ENCODE data around the gene UNC45A.
A peak's percentile ranks its signal among the peaks of the same experiment; 100 is the strongest.

The UNC45A gene

GRCh38 chr15:90946538-90946937 lies 11.5 kb downstream of the UNC45A start:
- no peak for DNase-seq (ENCODE audit: low read depth, low spot score)

DNA sequence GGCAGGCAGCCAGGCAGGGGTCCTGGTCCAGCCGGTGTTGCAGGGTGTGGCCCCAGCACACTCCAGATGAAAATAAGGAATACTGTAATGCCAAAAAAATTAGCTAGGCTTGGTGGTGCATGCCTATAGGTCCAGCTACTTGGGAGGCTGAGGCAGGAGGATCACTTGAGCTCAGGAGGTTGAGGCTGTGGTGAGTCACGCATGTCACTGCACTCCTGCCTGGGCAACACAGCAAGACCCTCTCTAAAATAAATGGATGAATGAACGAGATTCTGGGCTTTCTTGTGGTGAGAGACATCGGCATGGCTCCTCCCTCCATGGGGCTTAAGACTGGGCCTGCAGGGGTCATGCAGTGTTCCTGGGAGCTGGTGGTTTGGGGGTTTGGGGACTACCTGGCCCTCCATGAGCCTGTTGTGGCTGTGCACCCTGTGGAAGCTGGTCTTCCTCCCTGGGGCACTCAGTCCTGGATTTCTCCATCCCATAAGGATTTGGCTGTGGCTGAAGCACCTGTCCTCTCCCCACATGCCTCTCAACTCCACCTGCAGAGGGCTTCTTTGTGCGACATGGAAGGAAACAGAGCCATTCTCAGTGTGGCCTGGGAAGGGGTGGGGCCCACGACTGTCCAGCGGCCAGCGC lies 12.0 kb downstream of the UNC45A start:
- DNase-seq (ENCODE audit: low read depth, low spot score), result no peak

DNA sequence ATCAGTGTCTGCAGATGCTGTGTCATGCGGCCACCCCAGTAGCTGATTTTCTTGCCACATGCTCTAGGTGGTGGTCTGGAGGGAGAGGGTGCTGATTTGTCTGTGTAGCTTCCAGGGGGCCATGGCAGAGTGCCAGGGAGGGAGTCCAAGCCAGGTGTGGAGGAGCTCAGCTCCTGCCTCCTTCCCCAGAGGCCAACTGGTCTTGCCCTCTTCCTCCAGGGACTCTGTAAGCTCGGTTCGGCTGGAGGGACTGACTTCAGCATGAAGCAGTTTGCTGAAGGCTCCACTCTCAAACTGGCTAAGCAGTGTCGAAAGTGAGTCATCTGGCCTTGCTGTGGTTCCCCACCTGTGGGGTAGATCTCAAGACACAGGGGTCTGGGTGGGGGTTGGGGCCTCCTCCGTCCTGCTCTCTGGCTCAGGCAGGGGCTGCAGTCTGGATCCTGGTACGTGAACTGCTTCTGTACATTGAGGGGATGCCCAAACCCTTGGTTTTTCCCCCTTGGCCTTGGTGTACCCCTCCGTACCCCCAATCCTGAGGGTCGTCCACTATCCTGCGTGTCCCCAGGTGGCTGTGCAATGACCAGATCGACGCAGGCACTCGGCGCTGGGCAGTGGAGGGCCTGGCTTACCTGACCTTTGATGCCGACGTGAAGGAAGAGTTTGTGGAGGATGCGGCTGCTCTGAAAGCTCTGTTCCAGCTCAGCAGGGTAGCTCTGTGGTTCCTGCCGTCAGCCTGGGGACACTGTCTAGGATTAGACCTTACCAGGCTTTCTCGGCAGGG lies 12.7 kb downstream of the UNC45A start:
- DNase-seq (ENCODE audit: low read depth, low spot score), result no peak

- DNase-seq (ENCODE audit: low read depth, low spot score), result no peak
Observed at GRCh38 chr15:90948506-90948905, 13.4 kb downstream of the UNC45A start.

DNA sequence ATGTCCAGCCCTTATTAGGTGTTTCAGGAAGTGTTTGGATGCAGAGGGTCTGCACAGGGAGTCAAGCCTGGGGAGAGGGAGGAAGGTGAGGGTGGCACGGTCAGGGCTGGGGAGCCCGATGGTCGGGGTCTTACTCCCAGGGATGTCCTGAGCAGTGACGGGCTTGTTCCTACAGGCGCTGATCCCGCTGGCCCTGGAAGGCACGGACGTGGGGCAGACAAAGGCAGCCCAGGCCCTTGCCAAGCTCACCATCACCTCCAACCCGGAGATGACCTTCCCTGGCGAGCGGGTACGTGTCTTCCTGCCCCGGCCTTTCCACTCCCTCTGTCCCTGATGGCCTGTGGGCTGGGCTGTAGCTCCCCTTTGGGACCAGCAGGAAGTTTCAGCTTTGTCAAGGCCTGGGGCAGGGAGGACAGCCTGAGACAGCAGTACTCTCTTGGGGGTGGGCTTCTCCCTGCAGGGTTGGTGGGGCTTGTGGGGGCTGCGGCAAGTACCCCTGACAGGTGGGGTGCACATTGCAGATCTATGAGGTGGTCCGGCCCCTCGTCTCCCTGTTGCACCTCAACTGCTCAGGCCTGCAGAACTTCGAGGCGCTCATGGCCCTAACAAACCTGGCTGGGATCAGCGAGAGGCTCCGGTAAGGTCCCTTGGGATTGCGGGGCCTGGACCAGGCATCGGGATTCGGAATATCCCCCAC lies 15.0 kb downstream of the UNC45A start:
- no peak for DNase-seq (ENCODE audit: low read depth, low spot score)

DNA sequence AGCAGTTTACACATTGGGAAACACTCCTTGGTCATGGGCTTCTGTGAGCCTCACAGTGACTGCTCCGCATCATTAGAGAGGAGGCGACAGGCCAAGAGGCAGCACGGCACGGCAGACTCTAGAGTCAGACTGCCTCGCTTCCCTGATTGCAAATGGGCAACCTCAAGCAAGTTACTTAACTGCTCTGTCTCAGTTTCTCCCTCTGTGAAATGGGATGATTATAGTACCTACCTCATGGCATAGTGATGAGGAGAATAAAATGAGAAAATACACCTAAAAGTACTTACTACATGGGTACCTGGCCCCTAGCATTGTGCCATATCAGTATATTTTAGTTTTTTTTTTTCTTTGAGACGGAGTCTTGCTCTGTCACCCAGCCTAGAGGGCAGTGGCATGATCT lies 15.6 kb downstream of the UNC45A start:
- DNase-seq (ENCODE audit: low read depth, low spot score), result no peak

DNA sequence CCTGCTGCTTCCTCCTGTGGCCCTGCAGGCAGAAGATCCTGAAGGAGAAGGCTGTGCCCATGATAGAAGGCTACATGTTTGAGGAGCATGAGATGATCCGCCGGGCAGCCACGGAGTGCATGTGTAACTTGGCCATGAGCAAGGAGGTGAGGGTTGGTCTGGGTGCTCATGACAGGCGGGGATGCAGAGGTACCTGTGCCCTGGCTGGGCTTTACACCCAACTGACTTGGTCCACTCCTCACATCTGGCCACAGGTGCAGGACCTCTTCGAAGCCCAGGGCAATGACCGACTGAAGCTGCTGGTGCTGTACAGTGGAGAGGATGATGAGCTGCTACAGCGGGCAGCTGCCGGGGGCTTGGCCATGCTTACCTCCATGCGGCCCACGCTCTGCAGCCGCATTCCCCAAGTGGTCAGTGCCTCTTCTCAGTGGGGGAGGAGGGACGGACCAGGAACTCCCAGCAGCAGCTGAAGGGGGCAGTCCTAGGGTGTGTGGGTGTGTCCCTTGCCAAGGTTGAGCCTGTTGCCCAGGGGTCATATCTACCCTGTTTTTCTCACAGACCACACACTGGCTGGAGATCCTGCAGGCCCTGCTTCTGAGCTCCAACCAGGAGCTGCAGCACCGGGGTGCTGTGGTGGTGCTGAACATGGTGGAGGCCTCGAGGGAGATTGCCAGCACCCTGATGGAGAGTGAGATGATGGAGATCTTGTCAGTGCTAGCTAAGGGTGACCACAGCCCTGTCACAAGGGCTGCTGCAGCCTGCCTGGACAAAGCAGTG lies 18.0 kb downstream of the UNC45A start:
- DNase-seq (ENCODE audit: low read depth, low spot score), result no peak

DNA sequence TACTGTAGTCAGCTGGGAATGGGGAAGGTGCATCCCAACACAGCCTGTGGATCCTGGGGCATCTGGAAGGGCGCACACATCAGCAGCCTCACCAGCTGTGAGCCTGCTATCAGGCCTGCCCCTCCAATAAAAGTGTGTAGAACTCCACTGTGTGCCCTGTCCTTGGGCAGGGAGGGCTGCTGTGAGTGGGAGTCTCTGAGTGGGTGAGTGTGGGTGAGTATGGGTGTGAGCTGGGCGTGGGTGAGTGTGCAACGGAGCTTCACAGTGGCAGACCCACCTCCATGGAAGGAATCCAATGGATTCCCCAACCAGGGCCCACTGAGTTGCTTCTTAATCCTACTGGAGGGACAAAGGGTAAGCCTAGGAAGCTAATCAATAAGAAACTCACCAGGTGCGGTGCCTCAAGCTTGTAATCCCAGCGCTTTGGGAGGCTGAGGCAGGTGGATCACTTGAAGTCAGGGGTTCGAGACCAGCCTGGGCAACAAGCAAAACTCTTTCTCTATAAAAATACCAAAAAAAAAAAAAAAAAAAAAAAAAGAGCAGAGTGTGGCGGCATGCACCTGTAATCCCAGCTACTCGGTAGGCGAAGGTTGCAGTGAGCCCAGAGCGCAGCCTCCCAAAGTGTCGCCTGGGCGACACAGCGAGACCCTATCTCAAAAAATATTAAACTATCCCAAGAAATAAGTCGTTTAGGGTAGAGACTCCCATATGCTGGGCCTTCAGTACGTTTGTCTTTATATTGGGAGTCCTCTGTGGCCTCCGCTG lies 19.0 kb downstream of the UNC45A start:
- DNase-seq (ENCODE audit: low read depth, low spot score), result no peak

- DNase-seq (ENCODE audit: low read depth, low spot score), result peak; percentile 82
Observed at GRCh38 chr15:90954712-90955623, 19.9 kb downstream of the UNC45A start, which contains the start of gene RCCD1. Gene RCCD1 (plus strand): TSS chr15:90954884. CDS start chr15:90956735, 1,851 bp downstream.

DNA sequence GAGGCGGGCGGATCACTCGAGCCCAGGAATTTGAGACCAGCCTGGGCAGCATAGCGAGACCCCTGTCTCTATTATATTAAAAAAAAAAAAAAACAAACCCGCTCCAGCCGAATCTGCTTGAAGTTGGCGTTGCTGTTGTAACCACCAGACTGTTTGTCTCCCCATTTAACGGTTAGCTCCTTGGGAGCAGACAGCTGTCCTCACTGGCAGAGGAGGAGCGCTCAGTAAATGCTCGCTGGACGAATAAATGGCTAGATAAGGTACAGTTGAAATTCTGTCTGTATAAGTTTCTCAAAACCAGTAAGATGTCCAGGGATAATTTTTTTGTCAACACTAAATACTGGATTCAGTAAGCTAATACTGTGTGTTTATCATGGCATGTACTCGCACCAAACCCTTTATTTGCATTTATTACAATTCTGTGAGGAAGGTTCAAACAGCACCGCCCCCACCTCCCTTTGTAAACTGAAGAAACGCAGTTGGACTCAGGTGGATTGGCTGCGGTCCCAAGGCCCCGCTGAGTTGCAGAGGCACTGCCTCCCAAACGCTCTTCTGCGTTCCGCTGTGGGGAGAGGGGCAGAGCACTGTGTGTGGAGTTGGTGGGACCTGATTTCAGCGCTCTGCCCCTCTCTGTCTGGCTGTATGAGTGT lies 20.7 kb downstream of the UNC45A start:
- DNase-seq (ENCODE audit: low read depth, low spot score), result no peak

GRCh38 chr15:90956274-90957030 lies 21.4 kb downstream of the UNC45A start:
- peak; percentile 24 for DNase-seq (ENCODE audit: low read depth, low spot score)

DNA sequence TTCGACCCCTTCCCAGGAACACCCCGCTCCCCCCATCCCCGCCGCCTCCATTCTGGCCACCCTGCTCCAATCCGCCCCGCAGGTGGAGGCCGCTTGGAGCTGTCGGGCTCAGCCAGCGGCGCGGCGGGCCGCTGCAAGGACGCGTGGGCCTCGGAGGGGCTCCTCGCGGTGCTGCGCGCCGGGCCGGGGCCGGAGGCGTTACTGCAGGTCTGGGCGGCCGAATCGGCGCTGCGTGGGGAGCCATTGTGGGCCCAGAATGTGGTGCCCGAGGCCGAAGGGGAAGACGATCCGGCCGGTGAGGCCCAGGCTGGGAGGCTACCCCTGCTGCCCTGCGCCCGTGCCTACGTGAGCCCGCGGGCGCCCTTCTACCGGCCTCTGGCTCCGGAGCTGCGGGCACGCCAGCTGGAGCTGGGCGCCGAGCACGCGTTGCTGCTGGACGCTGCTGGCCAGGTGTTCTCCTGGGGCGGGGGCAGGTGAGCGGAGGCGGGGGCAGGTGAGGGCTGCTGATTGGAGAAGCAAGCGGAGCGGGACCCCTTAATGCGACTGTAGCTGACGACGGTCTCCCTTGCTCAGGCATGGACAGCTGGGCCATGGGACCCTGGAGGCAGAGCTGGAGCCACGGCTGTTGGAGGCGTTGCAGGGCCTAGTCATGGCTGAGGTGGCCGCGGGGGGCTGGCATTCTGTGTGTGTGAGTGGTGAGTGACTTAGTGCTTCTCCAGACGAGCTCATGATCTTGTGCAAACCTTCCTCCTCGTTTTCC lies 22.1 kb downstream of the UNC45A start:
- DNase-seq (ENCODE audit: low read depth, low spot score), result no peak

DNA sequence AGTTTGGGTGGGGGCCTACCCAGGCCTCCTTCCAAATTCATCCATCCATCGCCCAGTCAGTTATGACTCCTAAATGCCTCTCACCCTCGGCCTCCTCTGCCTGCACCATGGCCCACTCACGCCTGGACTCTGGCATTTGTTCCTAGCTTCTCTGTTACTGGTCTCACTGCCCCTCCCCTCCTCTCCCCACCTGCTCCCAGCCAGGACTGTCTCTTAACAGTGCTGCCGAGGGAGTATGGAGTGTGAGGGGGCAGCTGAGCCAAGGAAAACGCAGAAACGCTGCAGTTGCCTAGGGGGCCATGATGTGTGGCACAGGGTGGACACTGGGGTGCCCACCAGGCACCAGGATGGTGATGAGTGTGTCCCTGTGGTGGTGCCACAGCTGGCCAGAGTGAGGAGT lies 22.7 kb downstream of the UNC45A start:
- no peak for DNase-seq (ENCODE audit: low read depth, low spot score)

DNA sequence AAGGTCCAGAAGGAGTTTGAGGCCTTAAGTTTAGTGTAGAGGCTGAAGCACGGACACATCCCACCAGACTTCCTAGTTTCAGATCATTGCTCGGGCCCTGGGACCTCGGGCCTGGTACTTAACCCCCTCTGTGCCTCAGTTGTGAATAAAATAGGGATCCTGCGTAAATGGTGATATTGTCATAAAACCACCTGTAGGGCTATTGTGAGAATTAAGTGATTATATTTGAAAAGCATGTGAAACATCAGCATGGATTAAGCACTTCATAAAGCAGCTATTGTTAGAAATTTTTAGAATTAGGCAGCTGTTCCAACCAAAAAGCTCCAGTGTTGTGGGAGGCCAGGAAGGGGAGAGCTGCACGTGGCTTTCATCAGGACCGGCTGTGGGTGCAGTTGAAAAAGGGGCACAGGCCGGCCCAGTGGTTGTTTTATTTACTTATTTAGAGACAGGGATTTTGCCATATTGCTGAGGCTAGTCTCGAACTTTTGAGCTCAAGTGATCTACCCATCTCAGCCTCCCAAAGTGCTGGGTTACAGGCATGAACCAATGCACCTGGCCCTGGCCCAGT lies 24.0 kb downstream of the UNC45A start:
- DNase-seq (ENCODE audit: low read depth, low spot score), result no peak

- DNase-seq (ENCODE audit: low read depth, low spot score), result no peak
Observed at GRCh38 chr15:90959894-90960293, 24.8 kb downstream of the UNC45A start.

DNA sequence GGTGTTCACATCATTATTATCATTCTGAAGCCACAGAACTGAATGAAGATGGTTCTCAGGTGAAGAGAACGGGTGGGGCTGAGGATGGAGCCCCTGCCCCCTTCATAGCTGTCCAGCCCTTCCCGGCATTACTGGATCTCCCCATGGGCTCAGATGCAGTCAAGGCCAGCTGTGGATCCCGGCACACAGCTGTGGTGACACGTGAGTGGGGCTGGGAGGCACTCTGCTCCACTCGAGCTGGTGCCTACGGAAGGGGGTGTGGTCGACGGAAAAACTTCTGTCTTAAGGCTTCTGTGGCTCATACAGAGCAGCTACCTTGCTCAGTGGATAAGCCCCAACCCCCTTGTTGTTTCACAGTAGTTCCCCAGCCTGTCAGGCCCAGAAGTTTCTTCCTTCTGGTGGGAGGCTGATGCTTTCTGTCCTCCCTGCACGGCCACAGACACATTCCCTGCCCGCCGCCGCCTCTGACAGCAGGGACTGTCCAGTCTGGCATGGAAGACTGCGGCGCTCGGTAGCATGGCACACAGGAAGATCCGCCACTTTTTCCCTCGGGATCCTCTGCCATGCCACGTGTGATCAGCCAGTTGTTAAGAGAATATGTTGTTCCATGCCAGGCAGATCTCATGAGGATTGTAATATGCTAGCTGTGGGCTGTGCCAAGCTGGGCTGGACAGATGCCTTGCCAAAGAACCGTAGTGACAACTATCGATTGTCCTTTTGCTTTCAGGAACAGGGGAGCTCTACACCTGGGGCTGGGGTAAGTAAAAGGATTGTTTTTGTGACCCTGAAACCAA lies 25.4 kb downstream of the UNC45A start:
- no peak for DNase-seq (ENCODE audit: low read depth, low spot score)

DNA sequence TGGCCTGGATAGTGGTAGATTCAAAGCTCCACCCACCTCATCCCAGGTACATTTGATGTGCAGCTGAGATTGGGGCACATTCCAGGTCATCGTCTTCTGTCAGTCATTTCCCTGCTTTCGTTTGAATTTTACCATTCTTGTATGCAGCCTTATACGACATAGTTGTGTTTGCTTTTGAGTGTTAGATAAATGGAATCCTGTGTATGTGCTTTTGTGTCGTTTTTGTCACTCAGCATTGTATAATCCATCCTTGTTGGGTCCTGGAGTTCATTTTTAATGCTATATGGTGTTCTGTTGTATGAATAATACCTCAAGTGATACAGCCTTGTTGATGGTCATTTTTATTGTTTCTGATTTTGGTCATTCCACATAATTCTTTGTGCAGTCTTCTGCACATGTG lies 26.9 kb downstream of the UNC45A start:
- no peak for DNase-seq (ENCODE audit: low read depth, low spot score)
